NT2/D1 (cell line): ENCODE measurements around the gene RTTN.

Experiments used
- SUZ12 ChIP-seq: IDR thresholded peaks from 2 replicates; pipeline ENCODE4 v1.6.1; 2011; ENCODE audit not compliant: insufficient read length, insufficient read depth; ENCODE audit errors: extremely low read depth
- ZNF274 ChIP-seq: IDR thresholded peaks from 2 replicates; pipeline ENCODE4 v1.6.1; 2011; ENCODE audit warnings: mild to moderate bottlenecking, low read depth, low read length

- TF ChIP-seq ZNF274 (no peak), SUZ12 (no peak)
Measured at GRCh38 chr18:69969491-69969890, 236.0 kb downstream of the RTTN start.
